Osteoblast (primary cell): ENCODE results near the gene RAB19. TPM values are rescaled to one million over a fixed set of nuclear protein-coding genes. Genes with fewer than 3 reads are reported as not detected.

Source experiments
- DNase-seq: peaks from one replicate; pipeline ENCODE4 v3.0.0; 2011; ENCODE audit warnings: low spot score, mixed read lengths; ENCODE audit not compliant: insufficient read length; ENCODE audit errors: missing footprints
- H2AFZ ChIP-seq: 2 replicates; pipeline ENCODE4 v1.6.0; 2011; ENCODE audit warnings: mild to moderate bottlenecking, low read length
- H3K27ac ChIP-seq: 2 replicates; pipeline ENCODE4 v1.5.1; 2011; ENCODE audit warnings: mild to moderate bottlenecking, low read depth, low read length, moderate library complexity
- H3K27me3 ChIP-seq: 2 replicates; pipeline ENCODE4 v1.6.0; 2012; ENCODE audit warnings: mild to moderate bottlenecking, control low read depth, inconsistent platforms, low read length, moderate library complexity; ENCODE audit not compliant: insufficient read depth
- H3K36me3 ChIP-seq: 2 replicates; pipeline ENCODE4 v1.5.1; 2011; ENCODE audit warnings: mild to moderate bottlenecking, low read length, control low read depth, moderate library complexity; ENCODE audit not compliant: insufficient read depth
- H3K4me1 ChIP-seq: 2 replicates; pipeline ENCODE4 v1.5.1; 2011; ENCODE audit warnings: mild to moderate bottlenecking, low read length, control low read depth, moderate library complexity; ENCODE audit not compliant: insufficient read depth
- H3K4me2 ChIP-seq: 2 replicates; pipeline ENCODE4 v1.6.0; 2011; ENCODE audit warnings: mild to moderate bottlenecking, low read length; ENCODE audit not compliant: insufficient read depth
- H3K4me3 ChIP-seq: fragments of 200-600 bp; sonication (generic); 3 replicates; pipeline ENCODE4 v1.5.1; 2012; ENCODE audit warnings: mild to moderate bottlenecking, low read length, inconsistent platforms; ENCODE audit not compliant: insufficient read depth
- H3K79me2 ChIP-seq: 2 replicates; pipeline ENCODE4 v1.6.0; 2012; ENCODE audit warnings: mild to moderate bottlenecking, low read length, control low read depth, inconsistent platforms; ENCODE audit not compliant: insufficient read depth
- H3K9me3 ChIP-seq: 2 replicates; pipeline ENCODE4 v1.5.1; 2011; ENCODE audit warnings: low read depth, low read length, control low read depth
- H4K20me1 ChIP-seq: 2 replicates; pipeline ENCODE4 v1.6.0; 2012; ENCODE audit warnings: mild to moderate bottlenecking, low read length, control low read depth; ENCODE audit not compliant: insufficient read depth
- total RNA-seq: library from RNA; depleted of rRNA; stranded (reverse); fragments of >200 nt; gene quantifications from 2 replicates; pipeline ENCODE4 v1.2.3, GENCODE V29; 2012
- TF ChIP-seq, protein P1 (sequence below): IDR thresholded peaks from 2 replicates; pipeline ENCODE4 v1.5.1; 2011; ENCODE audit warnings: mild to moderate bottlenecking, low read depth, low read length, moderate library complexity; ENCODE audit errors: extremely low read depth

The RAB19 gene
- total RNA-seq, 1 donor, result not detected

DNA sequence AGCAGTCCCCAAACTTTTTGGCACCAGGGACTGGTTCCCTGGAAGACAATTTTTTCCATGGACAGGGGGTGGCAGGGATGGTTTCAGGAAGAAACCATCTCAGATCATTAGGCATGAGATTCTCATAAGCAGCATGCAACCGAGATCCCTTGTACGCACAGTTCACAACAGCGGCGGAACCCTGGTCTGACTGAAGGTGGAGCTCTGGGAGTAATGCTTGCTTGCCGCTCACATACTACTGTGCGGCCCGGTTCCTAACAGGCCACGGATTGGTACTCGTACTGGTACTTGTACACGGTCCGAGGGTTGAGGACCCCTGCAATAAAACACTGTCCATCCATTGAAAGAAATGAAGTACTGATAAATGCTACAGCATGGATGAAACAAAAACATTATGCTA is 42.6 kb downstream of the RAB19 start:
- DNase-seq, result no peak
- no peak overlapping the region for H3K4me2 ChIP-seq
- no peaks in the 10 kb centered on the region for H3K27me3 ChIP-seq
- H3K27ac ChIP-seq, result no peak overlapping the region
- no peaks in the 10 kb centered on the region for H3K4me1 ChIP-seq
- H3K36me3 ChIP-seq, result no peaks in the 10 kb centered on the region
- H3K9me3 ChIP-seq, result no peaks in the 10 kb centered on the region
- no peak overlapping the region for H2AFZ ChIP-seq
- no peaks in the 10 kb centered on the region for H3K79me2 ChIP-seq
- TF ChIP-seq, protein P1, sequence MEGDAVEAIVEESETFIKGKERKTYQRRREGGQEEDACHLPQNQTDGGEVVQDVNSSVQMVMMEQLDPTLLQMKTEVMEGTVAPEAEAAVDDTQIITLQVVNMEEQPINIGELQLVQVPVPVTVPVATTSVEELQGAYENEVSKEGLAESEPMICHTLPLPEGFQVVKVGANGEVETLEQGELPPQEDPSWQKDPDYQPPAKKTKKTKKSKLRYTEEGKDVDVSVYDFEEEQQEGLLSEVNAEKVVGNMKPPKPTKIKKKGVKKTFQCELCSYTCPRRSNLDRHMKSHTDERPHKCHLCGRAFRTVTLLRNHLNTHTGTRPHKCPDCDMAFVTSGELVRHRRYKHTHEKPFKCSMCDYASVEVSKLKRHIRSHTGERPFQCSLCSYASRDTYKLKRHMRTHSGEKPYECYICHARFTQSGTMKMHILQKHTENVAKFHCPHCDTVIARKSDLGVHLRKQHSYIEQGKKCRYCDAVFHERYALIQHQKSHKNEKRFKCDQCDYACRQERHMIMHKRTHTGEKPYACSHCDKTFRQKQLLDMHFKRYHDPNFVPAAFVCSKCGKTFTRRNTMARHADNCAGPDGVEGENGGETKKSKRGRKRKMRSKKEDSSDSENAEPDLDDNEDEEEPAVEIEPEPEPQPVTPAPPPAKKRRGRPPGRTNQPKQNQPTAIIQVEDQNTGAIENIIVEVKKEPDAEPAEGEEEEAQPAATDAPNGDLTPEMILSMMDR, result no peak
- H4K20me1 ChIP-seq, result no peaks in the 10 kb centered on the region
- no peak overlapping the region for H3K4me3 ChIP-seq

DNA sequence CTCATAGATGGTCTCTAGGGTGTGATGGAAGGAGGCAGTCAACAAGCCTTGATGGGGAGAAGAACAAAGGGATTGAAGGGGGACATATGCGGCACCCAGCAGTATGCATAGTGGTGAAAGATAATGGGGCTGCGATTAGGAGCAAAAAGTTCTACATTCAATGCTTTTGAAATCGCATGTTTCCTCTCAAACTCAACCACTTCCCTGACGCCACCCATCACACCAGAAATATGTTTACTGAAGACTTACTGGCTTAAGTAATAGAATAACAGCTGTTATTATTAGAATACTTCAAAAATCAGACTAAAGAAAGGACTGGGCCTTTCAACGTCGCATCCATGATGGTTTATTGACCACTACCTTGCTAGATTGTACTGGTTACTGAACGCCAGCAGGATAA is 44.0 kb downstream of the RAB19 start:
- no peak for DNase-seq
- Histone ChIP-seq H3K4me3 (no peak overlapping the region), H2AFZ (no peak overlapping the region), H3K27ac (no peak overlapping the region), H3K9me3 (no peaks in the 10 kb centered on the region), H3K27me3 (no peaks in the 10 kb centered on the region), H3K36me3 (no peaks in the 10 kb centered on the region), H3K4me2 (no peak overlapping the region), H3K79me2 (no peaks in the 10 kb centered on the region), H4K20me1 (no peaks in the 10 kb centered on the region), H3K4me1 (no peaks in the 10 kb centered on the region)
- TF ChIP-seq, protein P1, result no peak

DNA sequence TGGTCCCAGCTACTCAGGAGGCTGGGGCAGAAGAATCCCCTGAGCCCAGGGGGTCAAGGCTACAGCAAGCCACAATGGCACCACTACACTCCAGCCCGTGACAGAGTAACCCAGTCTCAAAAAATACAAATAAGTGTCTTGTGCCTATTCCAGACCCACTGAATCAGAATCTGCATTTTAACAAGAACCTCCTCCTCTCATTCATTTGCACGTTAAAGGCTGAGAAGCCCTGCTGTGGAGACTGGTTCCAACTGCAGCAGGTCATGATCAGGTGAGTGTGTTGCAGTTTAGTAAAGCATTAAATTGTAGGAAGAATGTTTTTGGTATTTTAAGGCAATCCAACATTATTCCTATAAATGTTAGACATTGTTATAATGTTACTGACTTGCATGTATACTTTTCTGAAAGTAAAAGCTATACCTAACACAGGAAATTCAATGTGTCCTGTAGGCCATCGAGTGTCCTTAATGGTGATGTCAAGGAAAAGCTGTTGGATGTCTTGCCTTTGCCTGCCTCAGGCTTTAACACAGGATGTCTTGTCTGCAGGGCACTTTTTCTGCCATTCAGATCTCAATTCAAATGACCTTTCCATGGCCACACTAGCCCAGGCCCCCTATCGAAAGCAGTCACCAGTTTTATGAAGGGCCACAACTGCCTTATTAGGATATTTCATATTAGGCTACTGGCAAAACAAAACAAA is 45.1 kb downstream of the RAB19 start:
- DNase-seq, result no peak
- peaks cover 2% of the 10 kb centered on the region for H3K36me3 ChIP-seq
- H3K27ac ChIP-seq, result no peak overlapping the region
- H3K27me3 ChIP-seq, result no peaks in the 10 kb centered on the region
- no peaks in the 10 kb centered on the region for H3K4me1 ChIP-seq
- no peak overlapping the region for H2AFZ ChIP-seq
- no peak overlapping the region for H3K4me2 ChIP-seq
- H3K4me3 ChIP-seq, result no peak overlapping the region
- no peaks in the 10 kb centered on the region for H4K20me1 ChIP-seq
- H3K9me3 ChIP-seq, result no peaks in the 10 kb centered on the region
- H3K79me2 ChIP-seq, result no peaks in the 10 kb centered on the region
- TF ChIP-seq, protein P1, result no peak

DNA sequence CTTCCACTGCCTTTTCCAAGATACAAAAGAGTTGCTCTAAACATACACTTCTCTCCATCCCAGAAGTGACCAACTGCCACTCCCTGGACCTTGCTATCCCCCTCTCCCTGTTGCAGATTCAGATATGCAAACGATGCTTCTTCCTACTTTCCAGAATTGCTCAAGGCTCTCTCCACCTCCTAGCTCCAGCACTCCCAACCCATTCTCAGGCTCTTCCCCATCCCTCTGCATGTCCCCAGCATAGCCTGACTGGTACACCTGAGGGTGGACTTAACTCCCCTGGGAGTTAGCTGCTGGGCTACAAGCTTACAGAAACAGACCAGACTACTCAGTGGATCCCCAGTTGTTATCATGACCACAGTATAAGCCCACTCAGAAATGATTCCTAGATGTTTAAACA is 47.9 kb downstream of the RAB19 start:
- no peak for DNase-seq
- H3K4me1 ChIP-seq, result no peaks in the 10 kb centered on the region
- no peaks in the 10 kb centered on the region for H4K20me1 ChIP-seq
- H3K4me3 ChIP-seq, result no peak overlapping the region
- H3K79me2 ChIP-seq, result no peaks in the 10 kb centered on the region
- no peaks in the 10 kb centered on the region for H3K27me3 ChIP-seq
- H3K27ac ChIP-seq, result no peak overlapping the region
- H3K9me3 ChIP-seq, result no peaks in the 10 kb centered on the region
- H2AFZ ChIP-seq, result no peak overlapping the region
- TF ChIP-seq, protein P1, result no peak
- H3K4me2 ChIP-seq, result no peak overlapping the region
- peaks cover 29% of the 10 kb centered on the region for H3K36me3 ChIP-seq
